HL-60 (cell line): ENCODE measurements around the gene ARID1B.

Experiments
- DNase-seq, 2 experiments: peaks; one replicate each; pipeline ENCODE4 v3.0.0-alpha.2; 2010 to 2020; ENCODE audit warnings: low read depth in 1 of 2, low spot score in 1 of 2
- H3K27ac ChIP-seq: fragments of 250-450 bp; sonication (Bioruptor Pico); replicated peaks from 2 replicates; pipeline ENCODE4 v1.5.1; 2020; ENCODE audit warnings: mild to moderate bottlenecking, moderate library complexity
- H3K27me3 ChIP-seq: fragments of 250-450 bp; sonication (Bioruptor Pico); 2 replicates; pipeline ENCODE4 v1.5.1; 2021; ENCODE audit warnings: mild to moderate bottlenecking, moderate library complexity; ENCODE audit not compliant: insufficient read depth, poor library complexity, severe bottlenecking
- H3K4me3 ChIP-seq: replicated peaks from 2 replicates; pipeline ENCODE4 v1.5.1; 2011; ENCODE audit warnings: mild to moderate bottlenecking, control low read depth, low read length; ENCODE audit not compliant: insufficient read depth
- GABPA ChIP-seq: IDR thresholded peaks from 2 replicates; pipeline ENCODE4 v1.6.1; 2012; ENCODE audit warnings: low read depth
- POLR2AphosphoS5 ChIP-seq: IDR thresholded peaks from 2 replicates; pipeline ENCODE4 v1.6.1; 2012; ENCODE audit warnings: low read depth
- SPI1 ChIP-seq: IDR thresholded peaks from 2 replicates; pipeline ENCODE4 v1.6.1; 2012; ENCODE audit warnings: low read depth, mild to moderate bottlenecking, borderline replicate concordance
- TF ChIP-seq, protein P1 (sequence below): IDR thresholded peaks from one replicate; pipeline ENCODE4 v1.5.1; 2011; ENCODE audit warnings: low read length, control low read depth, inconsistent platforms; ENCODE audit not compliant: insufficient read depth
- TF ChIP-seq, protein P2 (sequence below): IDR thresholded peaks from 2 replicates; pipeline ENCODE4 v1.6.1; 2012; ENCODE audit warnings: low read depth; ENCODE audit not compliant: insufficient replicate concordance

The ARID1B gene

DNA sequence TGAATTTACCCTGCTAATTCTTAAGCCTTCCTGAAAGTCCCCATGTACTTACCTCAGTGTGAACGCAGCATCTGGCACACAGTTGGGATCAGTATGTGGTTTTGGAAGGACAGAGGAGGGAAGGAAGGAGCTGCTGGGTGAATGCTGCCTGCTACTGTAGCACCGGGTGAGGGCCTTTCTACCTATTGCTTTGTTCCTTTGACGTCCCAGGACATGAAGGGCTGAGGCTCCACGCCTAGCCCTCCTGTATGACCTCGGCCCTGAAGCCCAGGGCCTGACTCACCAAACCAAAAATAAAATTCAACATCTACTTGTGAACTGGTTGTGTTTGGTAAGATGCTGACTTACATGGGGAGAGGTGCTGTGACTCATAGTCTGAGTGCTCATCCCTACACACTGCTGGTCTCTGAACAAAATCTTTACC lies 51.1 kb downstream of the ARID1B start:
- H3K27me3 ChIP-seq, result no peaks in the 10 kb centered on the region
- H3K27ac ChIP-seq, result no peak overlapping the region
- TF ChIP-seq GABPA, result no peak
- TF ChIP-seq POLR2AphosphoS5, result no peak
- TF ChIP-seq SPI1, result no peak
- TF ChIP-seq, protein P1, sequence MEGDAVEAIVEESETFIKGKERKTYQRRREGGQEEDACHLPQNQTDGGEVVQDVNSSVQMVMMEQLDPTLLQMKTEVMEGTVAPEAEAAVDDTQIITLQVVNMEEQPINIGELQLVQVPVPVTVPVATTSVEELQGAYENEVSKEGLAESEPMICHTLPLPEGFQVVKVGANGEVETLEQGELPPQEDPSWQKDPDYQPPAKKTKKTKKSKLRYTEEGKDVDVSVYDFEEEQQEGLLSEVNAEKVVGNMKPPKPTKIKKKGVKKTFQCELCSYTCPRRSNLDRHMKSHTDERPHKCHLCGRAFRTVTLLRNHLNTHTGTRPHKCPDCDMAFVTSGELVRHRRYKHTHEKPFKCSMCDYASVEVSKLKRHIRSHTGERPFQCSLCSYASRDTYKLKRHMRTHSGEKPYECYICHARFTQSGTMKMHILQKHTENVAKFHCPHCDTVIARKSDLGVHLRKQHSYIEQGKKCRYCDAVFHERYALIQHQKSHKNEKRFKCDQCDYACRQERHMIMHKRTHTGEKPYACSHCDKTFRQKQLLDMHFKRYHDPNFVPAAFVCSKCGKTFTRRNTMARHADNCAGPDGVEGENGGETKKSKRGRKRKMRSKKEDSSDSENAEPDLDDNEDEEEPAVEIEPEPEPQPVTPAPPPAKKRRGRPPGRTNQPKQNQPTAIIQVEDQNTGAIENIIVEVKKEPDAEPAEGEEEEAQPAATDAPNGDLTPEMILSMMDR, result no peak
- TF ChIP-seq, protein P2, sequence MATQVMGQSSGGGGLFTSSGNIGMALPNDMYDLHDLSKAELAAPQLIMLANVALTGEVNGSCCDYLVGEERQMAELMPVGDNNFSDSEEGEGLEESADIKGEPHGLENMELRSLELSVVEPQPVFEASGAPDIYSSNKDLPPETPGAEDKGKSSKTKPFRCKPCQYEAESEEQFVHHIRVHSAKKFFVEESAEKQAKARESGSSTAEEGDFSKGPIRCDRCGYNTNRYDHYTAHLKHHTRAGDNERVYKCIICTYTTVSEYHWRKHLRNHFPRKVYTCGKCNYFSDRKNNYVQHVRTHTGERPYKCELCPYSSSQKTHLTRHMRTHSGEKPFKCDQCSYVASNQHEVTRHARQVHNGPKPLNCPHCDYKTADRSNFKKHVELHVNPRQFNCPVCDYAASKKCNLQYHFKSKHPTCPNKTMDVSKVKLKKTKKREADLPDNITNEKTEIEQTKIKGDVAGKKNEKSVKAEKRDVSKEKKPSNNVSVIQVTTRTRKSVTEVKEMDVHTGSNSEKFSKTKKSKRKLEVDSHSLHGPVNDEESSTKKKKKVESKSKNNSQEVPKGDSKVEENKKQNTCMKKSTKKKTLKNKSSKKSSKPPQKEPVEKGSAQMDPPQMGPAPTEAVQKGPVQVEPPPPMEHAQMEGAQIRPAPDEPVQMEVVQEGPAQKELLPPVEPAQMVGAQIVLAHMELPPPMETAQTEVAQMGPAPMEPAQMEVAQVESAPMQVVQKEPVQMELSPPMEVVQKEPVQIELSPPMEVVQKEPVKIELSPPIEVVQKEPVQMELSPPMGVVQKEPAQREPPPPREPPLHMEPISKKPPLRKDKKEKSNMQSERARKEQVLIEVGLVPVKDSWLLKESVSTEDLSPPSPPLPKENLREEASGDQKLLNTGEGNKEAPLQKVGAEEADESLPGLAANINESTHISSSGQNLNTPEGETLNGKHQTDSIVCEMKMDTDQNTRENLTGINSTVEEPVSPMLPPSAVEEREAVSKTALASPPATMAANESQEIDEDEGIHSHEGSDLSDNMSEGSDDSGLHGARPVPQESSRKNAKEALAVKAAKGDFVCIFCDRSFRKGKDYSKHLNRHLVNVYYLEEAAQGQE, result no peak
- no peak overlapping the region for H3K4me3 ChIP-seq
- DNase-seq, result no peak

DNA sequence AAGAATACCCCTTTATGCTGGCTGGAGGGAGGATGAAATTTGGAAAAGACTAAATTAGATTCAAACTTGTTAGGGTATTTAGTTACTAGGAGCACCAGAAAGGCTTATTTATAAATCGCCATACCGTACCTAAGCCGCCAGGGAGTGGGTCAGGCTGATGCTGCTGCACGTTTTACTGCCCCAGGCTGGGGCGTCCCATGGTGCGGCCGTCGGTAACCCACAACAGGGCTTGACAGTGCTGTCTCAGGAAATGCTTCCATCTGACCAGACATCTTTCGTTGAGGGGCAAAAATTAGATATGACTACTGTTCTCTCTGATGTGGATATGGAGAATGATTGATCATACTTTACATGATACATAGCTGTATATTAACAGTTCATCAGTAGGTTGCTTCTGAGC lies 52.9 kb downstream of the ARID1B start:
- Histone ChIP-seq H3K4me3 (no peak overlapping the region), H3K27ac (no peak overlapping the region), H3K27me3 (no peaks in the 10 kb centered on the region)
- TF ChIP-seq SPI1 (no peak), POLR2AphosphoS5 (no peak)
- no peak for DNase-seq

DNA sequence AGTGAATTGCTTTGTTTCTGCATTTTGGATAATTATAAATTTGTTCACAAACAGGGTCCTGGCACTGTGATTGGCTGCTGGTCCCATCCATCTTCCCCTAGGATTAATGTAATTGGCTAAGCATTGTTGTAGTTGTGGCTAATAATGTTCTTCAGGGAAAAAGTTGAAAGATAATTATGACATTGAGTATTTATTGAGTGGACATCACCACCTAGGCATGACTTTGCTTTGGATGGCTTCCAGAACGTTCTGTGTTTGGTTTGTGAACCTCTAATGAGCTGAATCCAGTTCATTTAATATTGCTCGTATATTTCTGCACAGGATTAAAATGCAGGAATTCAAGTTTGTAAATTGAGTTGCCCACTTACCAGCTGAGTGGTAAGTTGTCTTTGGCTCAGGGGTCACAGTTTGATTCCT lies 55.1 kb downstream of the ARID1B start:
- no peak overlapping the region for H3K27ac ChIP-seq
- DNase-seq, result no peak
- TF ChIP-seq, protein P2, result no peak
- TF ChIP-seq SPI1, result no peak
- TF ChIP-seq, protein P1, result no peak
- no peak for TF ChIP-seq GABPA
- no peak for TF ChIP-seq POLR2AphosphoS5
- no peak overlapping the region for H3K4me3 ChIP-seq
- no peaks in the 10 kb centered on the region for H3K27me3 ChIP-seq

DNA sequence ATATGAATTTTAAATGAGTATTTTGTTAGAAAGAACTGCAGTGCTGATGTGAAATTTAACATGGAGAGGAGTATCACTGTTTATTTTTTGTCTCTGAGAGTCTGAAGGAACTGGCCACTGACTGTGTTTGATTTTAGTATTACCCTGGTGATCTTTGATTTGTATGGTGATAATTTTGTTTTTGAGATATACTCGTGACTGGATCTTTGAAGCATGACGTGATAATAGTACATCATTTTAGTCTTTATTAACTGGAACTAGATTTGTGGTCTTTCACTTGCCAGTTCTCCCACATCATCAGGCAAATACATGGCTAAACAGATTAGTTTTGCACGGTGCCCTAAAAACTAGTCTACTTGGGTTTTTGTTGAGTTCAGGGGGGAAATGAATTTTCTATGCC lies 55.5 kb downstream of the ARID1B start:
- no peak for DNase-seq
- Histone ChIP-seq H3K4me3 (no peak overlapping the region), H3K27ac (no peak overlapping the region), H3K27me3 (no peaks in the 10 kb centered on the region)
- no peak for TF ChIP-seq GABPA
- TF ChIP-seq POLR2AphosphoS5, result no peak
- TF ChIP-seq, protein P1, result no peak
- no peak for TF ChIP-seq SPI1
- TF ChIP-seq, protein P2, result no peak
